ENCODE data around the gene GSTO1.

GSTO1 gene

GRCh38 chr10:104251443-104251842 lies 3.2 kb upstream of the GSTO1 start:
- DNase-seq = no peak

DNA sequence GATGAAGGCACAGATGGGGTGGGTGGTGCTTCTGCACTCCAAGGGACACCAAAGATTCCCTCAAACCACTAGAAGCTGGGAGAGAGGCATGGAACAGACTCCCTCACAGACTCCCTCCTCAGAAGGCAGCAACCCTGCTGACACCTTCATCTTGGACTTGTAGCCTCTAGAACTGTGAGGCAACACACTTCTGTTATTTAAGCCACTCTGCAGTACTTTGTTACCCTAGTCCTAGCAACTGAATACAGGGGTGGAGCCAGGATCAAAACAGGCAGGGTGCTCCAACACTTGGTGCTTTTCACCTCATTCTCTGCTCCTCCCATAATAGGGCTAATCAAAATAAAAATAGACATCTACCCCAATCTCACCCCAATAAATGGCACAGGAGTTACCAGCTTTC lies 2.3 kb upstream of the GSTO1 start:
- no peak for DNase-seq

DNA sequence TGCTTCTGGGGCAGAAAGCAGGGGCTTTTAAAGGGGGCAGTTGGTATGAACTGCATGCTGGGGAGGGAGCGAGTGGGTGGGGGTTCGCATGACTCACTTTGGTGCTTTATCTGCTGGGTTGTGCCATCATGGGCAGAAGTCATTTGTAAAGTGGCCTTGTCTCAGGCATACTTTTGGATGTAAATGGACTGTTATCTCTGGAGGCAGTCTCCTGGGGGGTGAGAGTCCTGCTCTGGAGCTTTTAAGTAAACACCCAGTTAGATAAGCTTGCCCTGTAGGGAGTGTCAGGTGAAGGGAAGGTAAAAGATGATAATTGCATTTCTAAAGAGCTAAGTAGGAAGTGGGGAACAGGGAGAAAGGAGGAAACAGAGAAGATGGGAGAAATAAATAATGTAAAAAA lies 1.6 kb upstream of the GSTO1 start:
- DNase-seq = no peak

DNA sequence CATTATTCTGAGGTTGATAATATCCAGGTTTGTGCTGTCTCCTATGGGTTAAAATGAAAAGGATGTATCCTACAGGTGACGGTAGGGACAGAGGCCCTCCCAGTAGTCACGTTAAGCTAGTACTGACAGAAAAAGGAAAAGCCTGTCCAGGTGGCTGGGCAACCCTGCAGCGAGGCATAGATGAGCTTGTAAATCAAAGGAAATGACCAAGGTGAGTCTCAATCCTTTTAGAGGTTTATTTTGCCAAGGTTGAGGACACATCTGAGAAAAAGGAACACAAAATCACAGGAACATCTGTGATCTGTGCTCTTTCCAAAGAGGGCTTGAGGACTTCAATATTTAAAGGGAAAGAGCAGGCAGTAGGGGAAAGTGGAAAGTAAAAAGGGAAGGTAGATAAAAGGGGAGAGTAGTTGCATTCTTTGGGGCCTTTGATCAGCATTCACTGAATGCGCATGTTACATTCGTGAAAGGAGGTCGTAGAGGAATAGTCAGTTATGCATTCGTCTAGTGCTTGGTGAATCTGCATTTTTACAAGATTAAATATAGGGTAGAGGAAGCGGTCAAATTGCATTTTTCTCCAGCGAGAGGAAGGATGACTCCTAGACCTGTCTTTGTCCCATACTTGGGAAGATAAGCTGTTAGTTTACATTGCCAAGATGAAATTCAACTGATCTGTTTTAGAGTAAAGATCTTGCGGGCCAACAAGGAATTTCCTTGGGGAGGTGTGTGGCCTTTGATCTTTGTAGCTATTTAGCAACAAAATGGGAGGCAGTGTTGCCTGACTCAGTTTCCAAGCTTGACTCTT lies 884 bp upstream of the GSTO1 start:
- DNase-seq = no peak

DNA sequence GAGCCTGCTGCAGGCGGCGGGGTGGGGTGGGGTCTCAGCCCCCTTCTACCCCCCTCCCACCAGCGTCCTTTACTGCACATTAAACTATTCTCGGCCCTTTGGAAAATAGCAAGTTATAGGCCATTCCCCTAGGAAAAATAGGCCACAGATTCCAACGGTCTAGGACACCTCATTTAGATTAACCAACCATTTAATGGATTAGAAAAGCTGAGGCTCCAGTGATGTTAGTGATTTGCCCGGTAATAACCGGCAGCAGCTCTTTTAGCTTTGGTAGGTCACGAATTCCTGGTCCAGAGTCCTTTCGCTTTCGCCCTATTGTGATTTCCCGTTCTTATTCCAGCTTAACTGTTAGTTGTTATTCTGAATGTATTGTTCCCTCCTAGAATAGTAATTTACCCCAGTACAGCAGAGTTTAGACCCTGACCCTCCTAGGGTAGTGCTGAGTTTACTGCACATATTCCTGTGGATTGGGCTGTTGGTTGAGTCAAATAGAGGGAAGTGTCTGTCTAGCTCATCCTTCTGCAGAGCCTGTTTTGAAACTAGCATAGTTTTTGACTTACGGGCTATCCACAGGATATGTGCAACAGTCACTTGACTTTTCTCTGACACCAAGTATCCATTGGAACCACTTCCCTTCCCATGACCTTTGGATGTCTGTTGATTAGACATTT lies 754 bp downstream of the GSTO1 start:
- no peak for DNase-seq

- no peak for DNase-seq
Observed at GRCh38 chr10:104256335-104256961, 1.8 kb downstream of the GSTO1 start.

- no peak for DNase-seq
Observed at GRCh38 chr10:104257235-104257634, 2.5 kb downstream of the GSTO1 start.

DNA sequence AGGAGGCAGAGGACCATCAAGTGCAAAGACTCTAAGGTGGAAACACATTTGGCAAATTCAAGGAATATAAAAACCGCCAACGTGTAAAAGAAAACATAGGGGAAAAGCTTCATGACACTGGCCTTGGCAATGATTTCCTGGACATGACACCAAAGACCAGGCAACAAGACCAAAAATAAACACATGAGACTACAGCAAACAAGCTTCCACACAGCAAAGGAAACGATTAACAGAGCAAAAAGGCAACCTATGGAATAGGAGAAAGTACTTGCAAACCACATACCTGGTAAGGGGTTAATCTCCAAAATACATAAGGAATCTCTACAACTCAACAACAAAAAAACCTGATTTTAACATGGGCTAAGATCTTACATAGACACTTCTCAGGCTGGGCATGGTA lies 3.5 kb downstream of the GSTO1 start:
- DNase-seq = no peak

DNA sequence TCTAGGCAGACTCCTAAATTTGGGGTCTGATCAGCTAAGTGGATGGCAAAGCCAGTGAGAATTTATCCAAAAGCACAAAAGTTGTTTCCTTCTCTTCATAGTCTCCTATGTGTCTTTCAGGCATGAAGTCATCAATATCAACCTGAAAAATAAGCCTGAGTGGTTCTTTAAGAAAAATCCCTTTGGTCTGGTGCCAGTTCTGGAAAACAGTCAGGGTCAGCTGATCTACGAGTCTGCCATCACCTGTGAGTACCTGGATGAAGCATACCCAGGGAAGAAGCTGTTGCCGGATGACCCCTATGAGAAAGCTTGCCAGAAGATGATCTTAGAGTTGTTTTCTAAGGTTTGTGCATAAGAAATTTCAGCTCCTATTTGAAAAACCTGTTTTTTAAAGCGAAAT lies 4.8 kb downstream of the GSTO1 start:
- no peak for DNase-seq

DNA sequence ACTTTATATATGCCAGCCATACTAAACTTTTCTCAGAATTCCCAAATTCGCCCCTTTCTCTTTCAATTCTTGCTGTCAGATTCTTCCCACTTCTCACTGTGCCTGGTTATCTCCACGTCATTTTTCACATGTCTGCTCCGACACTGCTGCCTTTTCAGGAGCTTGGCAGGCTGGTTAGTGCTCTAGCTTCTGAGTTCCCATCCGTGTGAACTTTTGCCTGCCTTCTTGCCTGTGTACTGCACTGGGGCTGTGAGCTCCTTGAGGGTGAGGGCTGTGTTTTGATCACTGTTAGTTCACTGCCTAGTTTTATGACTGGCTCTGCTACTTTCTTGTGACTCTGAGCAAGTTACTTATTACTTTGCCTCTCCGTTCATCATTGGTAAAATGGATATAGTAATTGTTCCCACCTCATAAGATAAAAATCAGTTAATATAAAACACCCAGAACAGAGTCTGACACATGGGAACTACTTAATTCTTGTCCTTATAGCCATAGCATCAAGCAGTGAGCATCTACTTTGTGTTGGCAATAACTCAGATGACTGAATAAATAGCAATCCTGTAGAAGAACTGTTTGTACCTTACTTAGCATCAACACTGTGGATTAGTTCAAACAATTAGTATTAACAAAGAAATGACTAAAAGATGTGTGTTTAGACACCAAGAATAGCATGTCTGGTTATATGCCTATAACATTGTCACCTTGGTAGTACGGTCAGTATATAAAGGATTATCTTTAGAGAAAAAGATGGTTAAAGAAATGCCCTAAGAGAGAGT lies 5.5 kb downstream of the GSTO1 start:
- no peak for DNase-seq

DNA sequence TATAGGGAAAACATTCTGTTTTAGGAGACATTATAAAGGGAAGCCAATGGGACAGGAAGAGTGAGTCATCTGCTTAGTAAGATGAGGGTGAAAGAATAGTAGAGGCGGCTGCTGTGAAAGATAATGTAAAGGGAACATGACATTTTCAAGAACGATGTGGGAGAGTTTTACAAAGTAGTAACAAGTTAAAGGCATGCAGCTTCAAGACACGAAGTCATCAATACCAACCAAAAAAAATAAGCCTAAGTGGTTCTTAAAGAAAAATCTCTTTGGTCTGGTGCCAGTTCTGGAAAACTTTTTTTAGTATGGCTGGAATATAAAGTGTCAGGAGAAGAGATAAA lies 6.1 kb downstream of the GSTO1 start:
- DNase-seq = no peak

GRCh38 chr10:104262055-104262454 lies 7.4 kb downstream of the GSTO1 start:
- no peak for DNase-seq

DNA sequence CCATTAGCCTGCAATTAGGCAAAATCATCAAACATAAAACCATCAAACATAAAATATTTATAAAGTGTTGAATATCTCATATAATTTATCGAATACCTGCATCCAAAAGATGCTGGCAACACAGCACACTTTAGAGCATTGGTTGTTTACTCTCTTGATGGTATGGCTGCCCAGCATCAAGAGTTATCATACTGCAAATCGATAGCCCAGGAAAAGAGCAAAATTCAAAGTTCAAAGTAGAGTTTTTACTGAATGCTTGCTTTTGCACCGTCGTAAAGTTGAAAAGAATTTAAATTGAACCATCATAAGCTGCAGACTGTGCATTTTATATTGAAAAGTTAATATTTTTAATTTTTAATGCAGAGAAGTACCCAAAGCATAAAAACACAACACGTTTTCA lies 10.1 kb downstream of the GSTO1 start:
- no peak for DNase-seq

GRCh38 chr10:104267721-104268404 lies 13.2 kb downstream of the GSTO1 start:
- DNase-seq = no peak

- no peak for DNase-seq
Observed at GRCh38 chr10:104268405-104268712, 13.7 kb downstream of the GSTO1 start.

DNA sequence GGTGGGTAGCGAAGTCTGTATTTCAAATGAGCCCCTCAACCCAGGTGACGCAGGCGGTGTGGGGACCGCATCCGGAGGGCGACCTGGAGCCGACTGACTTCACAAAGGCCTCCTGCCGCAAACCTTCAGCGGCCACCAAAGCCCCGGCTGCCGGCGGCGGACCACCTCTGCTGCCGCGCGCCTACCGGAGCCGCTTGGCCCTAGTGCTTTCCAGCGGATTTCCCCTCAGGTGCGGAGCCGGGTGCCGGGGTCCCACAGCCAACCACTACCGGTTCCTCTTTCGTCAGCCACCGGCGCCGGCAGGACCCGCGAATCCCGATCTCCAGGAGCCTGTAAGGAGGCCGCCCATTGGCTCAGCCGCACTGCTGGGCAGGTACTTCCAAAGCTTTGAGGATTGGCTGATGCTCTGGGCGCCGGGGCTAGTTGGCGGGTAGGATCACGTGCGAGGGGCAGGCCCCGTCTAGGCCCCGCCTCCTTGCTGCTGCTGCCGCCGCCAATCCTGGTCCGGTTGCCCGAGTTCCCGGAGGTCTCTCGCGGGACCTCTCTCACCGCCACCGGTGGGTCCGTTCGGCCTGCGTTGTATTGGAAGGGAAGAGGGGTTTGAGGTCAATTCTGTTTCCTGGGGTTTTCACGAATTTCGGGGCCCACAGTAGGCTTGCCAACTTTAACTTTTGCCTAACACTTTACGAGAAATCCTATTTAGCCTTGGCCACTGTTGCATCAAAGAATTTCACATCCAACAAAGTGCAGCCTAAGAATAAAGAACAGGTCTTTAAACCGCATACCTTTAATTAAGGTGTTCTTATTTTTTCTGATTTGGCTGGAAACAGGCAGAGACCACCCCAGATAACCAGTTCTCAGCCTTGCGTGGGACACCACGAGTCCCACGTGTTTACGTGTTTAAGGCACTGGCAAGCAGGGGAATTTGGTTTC lies 14.3 kb downstream of the GSTO1 start, which contains the start of gene GSTO2:
TSS of gene GSTO2 (plus strand) at position 472 of the 933 bp plus-strand sequence. CDS start 5,732 bp downstream, outside the sequence.
- peak; percentile 97 for DNase-seq

- no peak for DNase-seq
Observed at GRCh38 chr10:104273286-104273685, 18.6 kb downstream of the GSTO1 start.

DNA sequence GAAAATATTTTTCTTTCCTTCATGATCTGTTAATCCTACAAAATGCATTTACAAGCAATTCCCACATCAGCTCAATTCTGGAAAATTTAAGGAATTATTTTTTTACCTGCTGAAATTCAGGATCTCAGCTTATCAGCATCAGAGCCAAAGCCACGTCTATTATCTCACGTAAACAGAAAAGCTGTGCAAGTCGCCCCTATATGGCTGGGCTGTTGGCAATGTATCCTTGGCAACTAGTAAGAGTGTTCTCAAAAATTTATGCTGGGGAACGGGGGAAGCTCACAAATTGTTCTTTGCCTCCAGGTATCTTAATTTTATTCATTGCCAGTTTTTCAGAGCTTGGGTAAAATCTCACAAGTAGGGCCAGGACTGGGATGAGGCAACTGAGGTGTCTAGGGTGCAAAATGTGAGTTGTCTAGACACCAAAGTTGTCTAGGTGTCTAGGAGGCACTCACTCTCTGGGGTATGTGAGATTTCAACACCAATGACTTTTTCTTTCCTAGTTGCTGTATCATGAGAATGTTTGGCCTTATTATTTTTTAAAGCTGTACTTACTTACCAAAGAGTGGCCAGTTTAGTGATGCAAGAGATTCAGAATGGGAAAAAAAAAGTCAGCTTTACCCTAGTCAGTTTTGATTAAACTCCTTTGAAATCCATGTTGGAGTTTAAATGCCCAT lies 19.3 kb downstream of the GSTO1 start:
- DNase-seq = no peak

DNA sequence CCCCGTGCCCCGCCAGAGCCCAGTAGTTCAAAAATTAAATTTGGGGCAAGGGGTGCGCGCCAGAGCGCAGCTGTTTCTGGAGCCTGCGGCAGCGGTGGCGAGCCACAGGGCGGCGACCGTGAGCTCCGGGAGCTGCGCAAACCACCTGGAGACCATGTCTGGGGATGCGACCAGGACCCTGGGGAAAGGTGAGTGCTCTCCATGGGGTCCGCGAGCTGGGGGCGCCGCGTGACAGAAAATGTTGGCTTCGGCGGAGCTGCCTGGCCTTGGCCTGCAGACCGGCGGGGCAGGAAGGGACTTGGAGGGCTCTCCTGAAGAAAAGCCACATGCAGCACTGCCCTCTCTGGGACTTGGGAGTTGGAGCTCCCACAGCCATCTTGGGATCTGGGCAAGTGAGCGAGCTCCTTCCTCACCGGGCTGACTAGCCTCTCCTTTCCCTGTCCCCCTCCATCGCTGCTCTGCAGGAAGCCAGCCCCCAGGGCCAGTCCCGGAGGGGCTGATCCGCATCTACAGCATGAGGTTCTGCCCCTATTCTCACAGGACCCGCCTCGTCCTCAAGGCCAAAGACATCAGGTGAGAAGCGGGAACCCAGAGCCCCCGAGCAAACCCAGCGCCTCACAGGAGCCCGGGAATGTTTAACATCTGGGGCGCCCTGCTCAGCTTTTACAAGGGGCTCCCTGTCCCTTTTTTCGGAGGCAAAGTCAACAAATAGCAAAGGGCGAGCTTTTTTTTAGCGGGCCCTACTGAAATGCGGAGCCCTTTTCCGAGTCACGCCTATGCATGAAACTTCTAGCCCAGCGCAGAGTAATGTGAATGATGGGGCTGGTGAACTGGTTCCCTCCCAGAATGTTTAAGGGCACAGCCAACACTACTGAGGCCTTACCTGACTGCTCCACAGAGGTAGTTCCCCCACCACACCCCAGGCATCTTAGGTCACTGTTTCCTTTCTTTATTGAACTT lies 20.4 kb downstream of the GSTO1 start:
- no peak for DNase-seq

GRCh38 chr10:104276192-104276591 lies 21.5 kb downstream of the GSTO1 start:
- no peak for DNase-seq

Measured in NCI-H1048 (cell line).